Activated CD8-positive, alpha-beta memory T cell treated with anti-CD3 and anti-CD28 coated beads for 4 hours (primary cell): ENCODE data around the gene NEO1.

Experiments
- DNase-seq, 2 donors: peaks; one replicate each; pipeline ENCODE4 v3.0.0-alpha.2; 2020; ENCODE audit warnings: low read depth in 2 of 2

The NEO1 gene

GRCh38 chr15:73075160-73075859 lies 23.0 kb downstream of the NEO1 start:
- no peak for DNase-seq

DNA sequence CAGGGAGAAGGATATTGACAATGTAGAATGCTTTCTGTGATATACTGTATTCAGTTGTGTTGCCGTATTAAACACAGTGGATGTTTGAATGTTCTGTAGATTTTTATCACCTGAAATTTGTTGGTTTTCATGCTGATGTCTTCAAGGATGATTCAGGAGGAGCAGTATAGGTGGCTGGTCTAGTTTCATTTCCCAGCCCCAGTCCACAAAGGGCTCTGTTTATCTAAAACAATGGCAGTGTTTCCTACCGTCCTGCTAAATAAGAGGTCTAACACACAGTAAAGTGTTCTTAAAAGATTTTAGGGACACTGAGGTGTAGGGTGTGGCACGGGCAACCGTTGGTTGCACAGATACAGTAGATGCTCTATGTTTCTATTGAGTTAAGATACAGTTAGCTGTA lies 26.0 kb downstream of the NEO1 start:
- DNase-seq = no peak

- DNase-seq = no peak
Measured at GRCh38 chr15:73078722-73079121, 26.5 kb downstream of the NEO1 start.

- no peak for DNase-seq
Measured at GRCh38 chr15:73079565-73079964, 27.3 kb downstream of the NEO1 start.

DNA sequence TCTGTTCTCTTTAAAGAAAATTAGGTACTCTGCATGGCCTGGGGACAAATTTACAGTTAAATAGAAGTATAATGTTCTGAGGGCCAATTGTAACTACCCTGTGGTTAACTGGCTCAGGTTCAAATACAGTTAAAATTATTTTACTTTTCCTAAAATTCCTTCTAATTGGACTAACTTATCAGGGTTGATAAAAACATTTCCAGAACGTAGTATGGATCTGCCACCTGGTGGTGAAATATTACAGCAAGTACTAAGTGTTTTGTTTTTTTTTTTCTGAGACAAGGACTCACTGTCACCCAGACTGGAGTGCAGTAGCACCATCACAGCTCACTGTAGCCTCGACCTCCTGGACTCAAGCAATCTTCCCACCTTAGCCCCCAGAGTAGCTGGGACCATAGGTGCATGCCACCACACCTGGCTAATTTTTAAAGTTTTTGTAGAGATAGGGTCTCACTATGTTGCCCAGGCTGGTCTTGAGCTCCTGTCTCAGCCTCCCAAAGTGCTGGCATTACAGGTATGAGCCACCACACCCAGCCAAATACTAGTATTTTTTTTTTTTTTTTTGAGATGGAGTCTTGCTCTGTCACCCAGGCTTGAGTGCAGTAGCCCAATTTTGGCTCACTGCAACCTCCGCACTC lies 29.2 kb downstream of the NEO1 start:
- no peak for DNase-seq

DNA sequence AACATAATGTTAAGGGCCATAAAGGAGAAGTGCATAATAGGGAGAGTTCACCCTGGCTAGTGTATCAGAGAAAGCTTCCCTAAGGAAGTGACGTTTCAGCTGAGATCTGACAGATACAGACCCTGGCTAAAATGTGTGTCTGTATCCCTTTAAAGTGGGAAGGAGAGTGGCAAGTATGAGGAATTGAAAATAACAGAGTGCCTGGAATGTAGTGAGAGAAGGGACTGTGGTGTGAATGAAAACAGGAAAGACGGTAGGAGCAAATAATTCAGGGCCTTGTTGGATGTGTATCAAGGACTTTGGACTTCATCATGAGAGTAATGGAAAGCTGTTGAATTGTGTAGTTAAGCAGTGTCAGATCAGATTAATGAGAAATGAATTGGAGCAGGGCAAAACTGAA lies 30.5 kb downstream of the NEO1 start:
- DNase-seq = no peak

GRCh38 chr15:73087098-73087497 lies 34.8 kb downstream of the NEO1 start:
- no peak for DNase-seq

DNA sequence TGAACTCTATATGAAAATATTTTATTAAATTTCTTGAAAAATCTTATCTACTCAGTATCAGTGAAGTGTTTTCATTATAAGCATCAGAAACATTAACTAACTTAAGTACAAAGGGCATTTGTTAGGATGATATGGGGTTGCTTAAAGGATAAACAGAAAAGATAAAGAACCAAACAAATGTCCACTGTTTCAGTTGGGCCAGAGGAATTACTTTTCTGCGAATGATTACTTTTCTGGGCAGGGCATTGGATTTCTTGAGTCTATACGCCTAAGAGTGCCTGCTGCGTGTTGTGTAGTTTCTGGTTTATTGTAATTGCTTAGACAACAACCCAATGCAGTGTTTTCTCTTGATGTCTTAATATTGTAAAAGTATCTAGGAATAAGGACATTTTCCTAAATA lies 52.8 kb downstream of the NEO1 start:
- no peak for DNase-seq

DNA sequence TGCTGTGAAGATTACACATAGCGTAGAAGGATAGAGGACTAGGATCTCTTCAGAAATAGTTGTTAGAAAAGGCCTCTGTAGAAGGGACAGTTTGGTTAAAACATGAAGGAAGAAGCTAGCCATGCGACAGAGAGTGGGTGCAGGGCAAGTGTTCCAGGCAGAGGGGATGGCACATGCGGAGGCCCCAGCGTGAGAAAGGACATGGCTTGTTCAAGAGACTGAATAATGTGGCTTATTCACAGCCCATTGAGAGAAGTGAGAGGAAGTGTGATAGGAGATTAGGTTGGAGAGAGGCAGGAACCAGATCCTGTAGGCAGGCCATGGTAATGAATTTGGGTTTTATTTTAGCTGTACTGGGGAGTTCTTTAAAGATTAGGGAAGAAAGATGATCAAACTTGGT lies 56.4 kb downstream of the NEO1 start:
- DNase-seq = no peak

DNA sequence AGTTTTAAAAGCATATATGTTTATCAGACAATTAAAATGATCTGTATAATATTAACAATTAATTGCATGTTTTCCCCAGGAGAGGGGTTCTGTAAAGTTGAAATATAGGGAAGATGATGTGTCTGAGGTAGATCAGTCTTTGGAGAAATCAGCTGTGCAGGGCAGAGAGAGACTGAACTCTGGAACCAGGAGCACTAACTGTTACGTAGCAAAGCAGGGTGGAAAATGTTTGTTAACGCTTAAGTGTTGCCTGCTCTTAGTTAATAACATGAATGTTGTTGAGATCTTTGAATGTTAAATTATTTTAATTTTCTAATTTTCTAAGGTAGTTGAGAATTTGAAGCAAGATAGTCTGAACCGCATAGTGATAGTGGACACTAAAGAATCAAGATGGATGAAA lies 57.5 kb downstream of the NEO1 start:
- no peak for DNase-seq

DNA sequence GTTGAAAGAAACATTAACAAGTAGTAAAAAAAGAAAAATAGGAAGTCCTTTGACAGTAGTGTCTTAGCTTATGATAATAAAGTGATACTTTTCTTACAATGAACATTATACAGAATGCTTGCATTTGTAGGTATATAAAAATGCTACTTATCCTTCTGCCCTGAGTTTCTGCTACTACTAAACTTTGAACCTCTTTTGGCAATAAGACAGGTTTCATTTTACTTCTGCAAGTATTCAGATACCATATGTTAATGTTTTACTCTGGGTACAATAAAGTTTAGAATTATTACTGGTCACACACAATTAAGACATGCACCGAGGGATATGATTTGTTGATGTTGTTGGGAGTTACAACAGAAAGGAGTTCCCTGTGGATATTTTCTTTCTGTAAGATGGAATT lies 57.9 kb downstream of the NEO1 start:
- DNase-seq = no peak

- DNase-seq = no peak
Measured at GRCh38 chr15:73114064-73114463, 61.8 kb downstream of the NEO1 start.

DNA sequence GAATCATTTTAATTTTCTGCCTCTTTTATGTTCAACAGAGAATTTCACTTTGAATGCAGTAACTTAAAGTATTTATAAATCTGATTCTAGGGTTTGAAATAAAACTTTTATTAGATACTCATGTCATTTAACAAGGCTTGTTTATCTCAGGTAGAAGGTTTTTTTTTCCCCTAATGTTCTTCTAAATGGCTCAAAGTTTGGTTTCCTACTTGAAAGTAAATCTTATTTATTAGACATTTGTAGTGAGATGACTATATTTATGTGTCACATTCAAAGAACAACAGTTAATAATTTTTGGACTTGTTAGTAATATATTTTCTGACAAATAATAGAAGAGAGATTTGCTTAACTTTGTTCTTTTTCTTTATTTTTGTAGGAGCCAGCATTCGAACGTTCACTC lies 63.9 kb downstream of the NEO1 start:
- DNase-seq = no peak

GRCh38 chr15:73118055-73118454 lies 65.8 kb downstream of the NEO1 start:
- DNase-seq = no peak

DNA sequence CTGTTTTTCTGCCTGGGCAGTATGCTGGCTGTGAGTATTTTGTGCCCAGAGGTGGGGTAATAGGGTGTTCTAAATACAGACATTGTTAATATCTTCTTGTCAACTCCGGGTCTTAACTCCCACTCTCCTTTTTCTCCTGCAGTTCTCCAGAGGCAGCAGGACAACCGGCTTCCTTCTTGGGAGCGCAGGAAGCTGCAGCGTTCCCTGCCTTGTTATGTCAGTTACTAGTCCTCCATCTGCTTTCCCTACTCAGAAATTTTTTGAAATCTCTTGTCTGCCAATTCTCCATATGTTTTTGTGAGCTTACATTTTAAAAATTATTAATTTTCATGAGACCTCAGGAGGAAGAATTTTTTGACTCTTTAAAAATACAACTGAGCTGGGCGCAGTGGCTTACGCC lies 67.2 kb downstream of the NEO1 start:
- DNase-seq = no peak

DNA sequence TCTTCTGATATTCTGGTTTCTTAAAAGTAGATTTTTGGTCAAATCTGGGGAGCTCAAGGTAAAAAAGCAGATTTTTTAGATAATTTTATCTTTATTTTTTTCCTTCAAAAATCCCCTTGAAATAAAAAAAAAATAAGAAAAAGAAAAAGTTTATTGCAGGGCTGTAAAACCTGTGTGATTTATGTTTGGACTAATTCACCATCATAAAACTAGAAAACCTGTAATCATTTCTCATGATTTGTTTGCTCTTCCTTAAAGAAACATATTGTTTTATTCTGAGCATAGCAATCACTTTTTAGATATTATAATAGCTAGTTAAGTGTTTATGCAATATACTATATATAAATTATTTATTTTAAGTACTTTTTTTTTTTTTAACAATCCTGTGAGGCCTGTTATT lies 68.0 kb downstream of the NEO1 start:
- DNase-seq = no peak

DNA sequence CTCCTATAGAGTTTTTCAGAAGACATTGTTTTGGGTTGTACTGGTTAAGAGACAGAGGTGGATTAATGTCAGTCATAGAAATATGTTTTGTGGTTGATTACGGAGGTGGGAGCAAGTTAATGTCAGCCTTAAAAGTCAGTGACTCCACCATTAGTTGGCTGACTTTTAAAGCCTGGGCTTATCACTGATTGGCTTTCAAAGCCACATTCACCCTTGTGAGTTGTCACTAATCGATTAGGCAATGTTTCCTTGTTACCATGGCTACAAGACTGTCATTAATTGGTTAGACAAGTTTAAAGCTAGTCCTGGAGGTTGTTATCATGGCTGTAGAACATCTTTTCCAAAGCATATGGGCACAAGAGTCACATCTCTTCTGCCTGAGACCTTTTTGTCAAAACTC lies 73.0 kb downstream of the NEO1 start:
- DNase-seq = no peak

DNA sequence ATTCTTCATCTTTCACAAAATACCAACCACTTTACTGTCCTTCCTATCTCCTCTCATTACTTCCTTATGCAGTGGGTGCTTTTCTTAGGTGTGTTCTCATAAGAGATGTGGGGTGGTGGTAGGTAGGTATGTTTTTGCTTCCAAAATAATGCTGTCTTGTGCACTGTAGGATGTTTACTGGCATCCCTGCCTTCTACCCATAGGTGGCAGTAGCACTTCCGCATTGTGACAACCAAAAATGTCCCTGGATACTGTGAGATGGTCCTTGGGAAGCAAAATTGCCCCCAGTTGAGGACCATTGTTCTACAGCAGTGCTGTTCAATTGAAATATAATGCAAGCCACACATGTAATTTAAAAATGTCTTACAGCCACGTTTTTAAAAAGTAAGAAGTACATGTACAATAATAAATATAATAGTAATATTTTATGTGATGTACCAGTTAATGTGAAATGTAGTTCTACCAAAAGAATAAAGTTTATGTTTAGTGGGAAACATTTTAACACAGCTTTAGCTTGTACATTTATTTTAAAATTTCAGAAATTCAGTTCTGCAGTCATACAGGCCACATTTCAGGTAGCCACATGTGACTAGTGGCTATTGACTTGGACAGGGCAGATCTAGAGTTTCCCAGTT lies 75.2 kb downstream of the NEO1 start:
- DNase-seq = no peak

- no peak for DNase-seq
Measured at GRCh38 chr15:73130830-73131229, 78.6 kb downstream of the NEO1 start.

DNA sequence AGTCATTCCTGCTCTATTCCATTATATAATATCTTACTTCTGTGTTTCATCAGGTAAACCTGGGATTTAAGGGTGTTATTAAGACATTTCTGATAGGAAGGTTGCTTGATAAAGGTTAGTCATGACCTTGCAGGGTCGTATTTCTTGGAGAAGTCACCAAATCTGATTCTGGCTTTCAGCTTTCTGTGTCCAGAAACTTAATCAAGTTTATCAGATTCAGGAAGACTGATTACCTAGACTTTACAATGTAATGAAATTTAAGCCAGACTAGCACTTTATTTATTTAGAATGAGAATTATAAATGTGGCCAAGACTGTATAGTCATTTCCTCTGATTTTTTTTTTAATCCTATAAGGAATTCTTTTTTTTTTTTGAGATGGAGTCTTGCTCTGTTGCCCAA lies 81.9 kb downstream of the NEO1 start:
- no peak for DNase-seq

DNA sequence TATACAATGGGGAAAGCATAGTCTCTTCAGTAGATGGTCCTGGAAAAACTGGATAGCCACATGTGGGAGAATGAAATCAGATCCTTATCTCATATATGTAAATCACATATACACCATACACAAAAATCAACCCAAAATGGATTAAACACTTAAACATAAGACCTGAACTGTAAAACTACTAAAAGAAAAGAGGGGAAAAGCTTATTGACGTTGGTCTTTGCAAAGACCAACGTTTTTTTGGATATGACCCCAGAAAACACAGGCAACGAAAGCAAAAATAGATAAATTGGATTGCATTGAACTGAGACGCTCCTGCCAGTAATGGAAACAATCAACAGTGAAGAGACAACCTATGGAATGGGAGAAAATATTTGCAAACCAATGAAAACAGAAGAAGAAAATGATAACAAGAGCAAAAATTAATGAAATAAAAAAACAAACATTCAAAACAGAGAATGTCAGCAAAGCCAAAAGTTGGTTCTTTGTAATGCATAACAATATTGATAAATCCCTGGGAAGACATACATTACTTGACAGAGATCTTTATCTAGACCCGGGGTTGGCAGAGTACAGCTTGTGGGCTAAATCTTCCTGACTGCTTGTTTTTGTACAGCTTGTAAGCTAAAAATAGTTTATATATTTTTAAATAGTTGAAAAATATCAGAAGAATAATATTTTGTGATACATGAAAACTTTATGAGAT lies 86.9 kb downstream of the NEO1 start:
- no peak for DNase-seq

DNA sequence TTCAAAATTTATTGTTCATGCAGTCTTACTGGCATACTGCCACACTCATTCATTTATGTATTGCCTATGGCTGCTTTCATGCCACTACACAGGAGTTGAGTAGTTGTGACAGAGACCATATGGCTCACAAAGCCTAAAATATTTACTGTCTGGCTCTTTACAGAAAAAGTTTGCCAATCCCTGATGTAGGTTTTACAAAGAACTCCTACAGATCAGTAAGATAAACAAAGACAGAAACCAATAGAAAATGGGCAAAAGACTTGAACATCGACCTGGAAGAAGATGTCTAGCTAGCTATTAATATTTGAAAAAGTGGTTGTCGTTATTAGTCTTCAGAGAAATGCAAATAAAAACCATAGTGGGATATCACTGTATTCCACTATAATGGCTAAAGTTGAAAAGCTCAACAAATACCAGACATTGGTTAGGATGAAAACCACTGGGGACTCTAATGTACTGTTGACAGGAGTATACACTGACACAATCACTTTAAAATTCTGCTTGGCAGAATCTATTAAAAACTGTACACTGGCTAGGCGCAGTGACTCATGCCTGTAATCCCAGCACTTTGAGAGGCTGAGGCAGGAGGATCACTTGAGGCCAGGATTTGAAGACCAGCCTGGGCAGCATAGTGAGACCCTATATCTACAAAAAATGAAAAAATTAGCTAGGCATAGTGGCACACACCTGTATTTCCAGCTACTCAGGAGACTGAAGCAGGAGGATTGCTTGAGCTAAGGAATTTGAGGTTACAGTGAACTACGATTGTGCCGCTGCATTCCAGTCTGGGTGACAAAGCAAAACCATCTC lies 87.7 kb downstream of the NEO1 start:
- no peak for DNase-seq
